ENCODE results near the gene ILKAP. TPM values are rescaled to one million over a fixed set of nuclear protein-coding genes. Genes with fewer than 3 reads are reported as not detected.

The ILKAP gene
- total and polyA plus RNA-seq, 2 donors (not counting 1 experiment from before 2014, with no cell fraction given), result 82.5 to 98.6 TPM

- no peaks in the 10 kb centered on the region for H3K9me3 Mint-ChIP-seq (ENCODE audit: insufficient read depth)
- peaks cover 7 to 60% of the 10 kb centered on the region in 2 experiments for H3K36me3 ChIP-seq (replicated peaks in 1 of 2; ENCODE audit: control extremely low read depth in 1 of 2, control insufficient read depth in 1 of 2, extremely low read depth in 1 of 2, insufficient read depth in 2 of 2, low read length in 1 of 2)
- no peaks in the 10 kb centered on the region for H3K79me2 ChIP-seq (ENCODE audit: control insufficient read depth, insufficient read depth, low read length)
- no peaks in the 10 kb centered on the region for H3K9me3 ChIP-seq (ENCODE audit: control extremely low read depth in 1 of 3, control insufficient read depth in 2 of 3, insufficient read depth in 1 of 3, low read length in 2 of 3)
- TF ChIP-seq, protein P1, sequence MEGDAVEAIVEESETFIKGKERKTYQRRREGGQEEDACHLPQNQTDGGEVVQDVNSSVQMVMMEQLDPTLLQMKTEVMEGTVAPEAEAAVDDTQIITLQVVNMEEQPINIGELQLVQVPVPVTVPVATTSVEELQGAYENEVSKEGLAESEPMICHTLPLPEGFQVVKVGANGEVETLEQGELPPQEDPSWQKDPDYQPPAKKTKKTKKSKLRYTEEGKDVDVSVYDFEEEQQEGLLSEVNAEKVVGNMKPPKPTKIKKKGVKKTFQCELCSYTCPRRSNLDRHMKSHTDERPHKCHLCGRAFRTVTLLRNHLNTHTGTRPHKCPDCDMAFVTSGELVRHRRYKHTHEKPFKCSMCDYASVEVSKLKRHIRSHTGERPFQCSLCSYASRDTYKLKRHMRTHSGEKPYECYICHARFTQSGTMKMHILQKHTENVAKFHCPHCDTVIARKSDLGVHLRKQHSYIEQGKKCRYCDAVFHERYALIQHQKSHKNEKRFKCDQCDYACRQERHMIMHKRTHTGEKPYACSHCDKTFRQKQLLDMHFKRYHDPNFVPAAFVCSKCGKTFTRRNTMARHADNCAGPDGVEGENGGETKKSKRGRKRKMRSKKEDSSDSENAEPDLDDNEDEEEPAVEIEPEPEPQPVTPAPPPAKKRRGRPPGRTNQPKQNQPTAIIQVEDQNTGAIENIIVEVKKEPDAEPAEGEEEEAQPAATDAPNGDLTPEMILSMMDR (IDR thresholded peaks at IDR 0.05), result no peak
- TF ChIP-seq EZH2 (IDR thresholded peaks at IDR 0.05; ENCODE audit: borderline replicate concordance, insufficient read depth, low read depth, low read length, poor library complexity, severe bottlenecking), result no peak
- ATAC-seq (ENCODE audit: low read depth), result no peak
- no peak for DNase-seq
- H3K4me1 ChIP-seq (ENCODE audit: control insufficient read depth in 2 of 2, insufficient read depth in 2 of 2, low read length in 2 of 2), result no peaks in the 10 kb centered on the region
- H2AFZ ChIP-seq (ENCODE audit: insufficient read depth, low read depth, low read length, poor library complexity, severe bottlenecking), result no peak overlapping the region
- no peak overlapping the region for H3K27ac Mint-ChIP-seq
- H3K9ac ChIP-seq (ENCODE audit: low read length), result no peak overlapping the region
- POLR2A ChIA-PET, result no interaction called here
- H3K27me3 Mint-ChIP-seq, result no peaks in the 10 kb centered on the region
- H3K27ac ChIP-seq (ENCODE audit: low read length in 2 of 2), result no peak overlapping the region
- H4K20me1 ChIP-seq (ENCODE audit: control insufficient read depth, insufficient read depth, low read length, poor library complexity, severe bottlenecking), result peaks cover 25% of the 10 kb centered on the region
- WGBS (ENCODE audit: insufficient coverage), result 98% methylated on average over 17 of the region's 21 CpGs
- intact Hi-C loops (cut with micrococcal nuclease), result no loop called here
- H3K4me3 Mint-ChIP-seq, result no peak overlapping the region
- CTCF ChIA-PET, result no interaction called here
- H3K4me3 ChIP-seq (ENCODE audit: control extremely low read depth in 1 of 5, extremely low read depth in 1 of 5, insufficient read depth in 1 of 5, low read depth in 2 of 5, low read length in 4 of 5), result no peak overlapping the region
- H3K4me1 Mint-ChIP-seq, result no peaks in the 10 kb centered on the region
- H3K27me3 ChIP-seq (replicated peaks in 1 of 4; ENCODE audit: control extremely low read depth in 1 of 4, control insufficient read depth in 3 of 4, insufficient read depth in 4 of 4, low read length in 3 of 4), result no peaks in the 10 kb centered on the region
- H3K4me2 ChIP-seq (replicated peaks; ENCODE audit: low read depth, low read length, poor library complexity, severe bottlenecking), result no peak overlapping the region
Measured at GRCh38 chr2:238170386-238171071, 33.0 kb downstream of the ILKAP start.

DNA sequence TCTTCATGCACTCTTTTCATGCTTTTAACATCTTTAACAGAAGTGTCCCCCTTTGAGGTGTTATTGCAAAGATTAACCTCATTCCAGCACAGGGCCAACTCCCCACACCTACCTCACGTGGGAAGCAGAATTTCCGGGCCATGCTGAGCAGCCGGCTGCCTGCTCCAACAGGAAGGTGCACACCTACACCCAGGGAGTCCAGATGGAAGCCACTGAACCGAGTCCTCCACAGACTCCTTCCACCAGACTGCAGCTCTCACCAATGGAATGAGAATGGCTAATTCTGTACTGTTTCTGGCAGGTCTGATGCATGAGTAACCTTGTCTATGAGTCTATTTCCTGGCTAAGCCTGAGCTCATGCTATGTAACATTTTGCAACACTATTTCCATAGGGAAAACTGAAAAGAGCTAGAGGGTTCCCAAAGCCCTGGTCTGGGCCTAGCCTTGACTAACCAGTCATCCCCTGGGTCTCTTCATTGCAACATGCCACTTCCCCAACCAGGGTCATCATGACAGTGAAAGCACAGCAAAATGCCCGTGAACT lies 33.7 kb downstream of the ILKAP start:
- no peak for DNase-seq
- H3K4me1 Mint-ChIP-seq, result no peaks in the 10 kb centered on the region
- no peak for TF ChIP-seq EZH2 (IDR thresholded peaks at IDR 0.05; ENCODE audit: borderline replicate concordance, insufficient read depth, low read depth, low read length, poor library complexity, severe bottlenecking)
- TF ChIP-seq, protein P1 (IDR thresholded peaks at IDR 0.05), result no peak
- ChIA-PET POLR2A (no interaction called here), CTCF (interaction anchor here (1.0 kb wide), 1 partner anchor 10 kb away, joined by 3 read pairs; no protein-coding TSS in a partner anchor)
- ATAC-seq (ENCODE audit: low read depth), result no peak
- peaks cover 18% of the 10 kb centered on the region for H4K20me1 ChIP-seq (ENCODE audit: control insufficient read depth, insufficient read depth, low read length, poor library complexity, severe bottlenecking)
- H3K4me2 ChIP-seq (replicated peaks; ENCODE audit: low read depth, low read length, poor library complexity, severe bottlenecking), result no peak overlapping the region
- intact Hi-C loops (cut with micrococcal nuclease), result no loop called here
- H3K9ac ChIP-seq (ENCODE audit: low read length), result no peak overlapping the region
- H3K4me3 Mint-ChIP-seq, result no peak overlapping the region
- 100% methylated on average over 4 of the region's 5 CpGs for WGBS (ENCODE audit: insufficient coverage)
- H3K27ac ChIP-seq (ENCODE audit: low read length in 2 of 2), result no peak overlapping the region
- H3K27ac Mint-ChIP-seq, result no peak overlapping the region
- peaks cover 5% of the 10 kb centered on the region for H3K27me3 Mint-ChIP-seq
- H2AFZ ChIP-seq (ENCODE audit: insufficient read depth, low read depth, low read length, poor library complexity, severe bottlenecking), result no peak overlapping the region
- H3K27me3 ChIP-seq (replicated peaks in 1 of 4; ENCODE audit: control extremely low read depth in 1 of 4, control insufficient read depth in 3 of 4, insufficient read depth in 4 of 4, low read length in 3 of 4), result peaks cover 0 to 3% (median 0%) of the 10 kb centered on the region in 4 experiments
- no peaks in the 10 kb centered on the region for H3K9me3 ChIP-seq (ENCODE audit: control extremely low read depth in 1 of 3, control insufficient read depth in 2 of 3, insufficient read depth in 1 of 3, low read length in 2 of 3)
- no peaks in the 10 kb centered on the region for H3K4me1 ChIP-seq (ENCODE audit: control insufficient read depth in 2 of 2, insufficient read depth in 2 of 2, low read length in 2 of 2)
- no peaks in the 10 kb centered on the region for H3K79me2 ChIP-seq (ENCODE audit: control insufficient read depth, insufficient read depth, low read length)
- H3K4me3 ChIP-seq (ENCODE audit: control extremely low read depth in 1 of 5, extremely low read depth in 1 of 5, insufficient read depth in 1 of 5, low read depth in 2 of 5, low read length in 4 of 5), result no peak overlapping the region
- H3K36me3 ChIP-seq (replicated peaks in 1 of 2; ENCODE audit: control extremely low read depth in 1 of 2, control insufficient read depth in 1 of 2, extremely low read depth in 1 of 2, insufficient read depth in 2 of 2, low read length in 1 of 2), result peaks cover 7 to 52% of the 10 kb centered on the region in 2 experiments
- no peaks in the 10 kb centered on the region for H3K9me3 Mint-ChIP-seq (ENCODE audit: insufficient read depth)
